Vagina (tissue), 2 donors: ENCODE results near the gene SLC22A14.

Experiments used
- CTCF ChIP-seq, 3 experiments: fragments of 450-650 bp in 2 of 3; fragments of 200-600 bp in 1 of 3; sonication (generic) in 1 of 3; IDR thresholded peaks; one replicate each; pipeline ENCODE4 v1.5.1; 2017 to 2019; ENCODE audit warnings: antibody characterized with exemption in 3 of 3, mild to moderate bottlenecking in 2 of 3, moderate library complexity in 2 of 3
- POLR2A ChIP-seq, 2 donors: fragments of 450-650 bp; IDR thresholded peaks; one replicate each; pipeline ENCODE4 v1.6.1; 2017; ENCODE audit warnings: antibody characterized with exemption in 2 of 2, mild to moderate bottlenecking in 2 of 2, moderate library complexity in 2 of 2
- POLR2AphosphoS5 ChIP-seq, 2 donors: sonication (generic); formaldehyde crosslinking; IDR thresholded peaks; one replicate each; pipeline ENCODE4 v1.9.0; 2017; ENCODE audit warnings: antibody characterized with exemption in 2 of 2, mild to moderate bottlenecking in 2 of 2, low read depth in 1 of 2; ENCODE audit not compliant: insufficient read depth in 1 of 2

GRCh38 chr3:38271553-38271952 lies 10.5 kb upstream of the SLC22A14 start:
- TF ChIP-seq CTCF (IDR thresholded peaks at IDR 0.05): no peak
- no peak for TF ChIP-seq POLR2A (IDR thresholded peaks at IDR 0.05)
- TF ChIP-seq POLR2AphosphoS5 (IDR thresholded peaks at IDR 0.05; ENCODE audit: insufficient read depth in 1 of 2, low read depth in 1 of 2): no peak
